Stimulated activated CD4-positive, alpha-beta T cell treated with anti-CD3 and anti-CD28 coated beads, Interleukin-12 subunit alpha, Interleukin-12 subunit beta, amount 100 ng/mL, for 48 hours (primary cell): ENCODE results near the gene METRN.

Experiments used
- DNase-seq, 3 donors: peaks; one replicate each; pipeline ENCODE4 v3.0.0-alpha.2; 2020; ENCODE audit warnings: low read depth in 2 of 3, low spot score in 1 of 3

METRN gene

DNA sequence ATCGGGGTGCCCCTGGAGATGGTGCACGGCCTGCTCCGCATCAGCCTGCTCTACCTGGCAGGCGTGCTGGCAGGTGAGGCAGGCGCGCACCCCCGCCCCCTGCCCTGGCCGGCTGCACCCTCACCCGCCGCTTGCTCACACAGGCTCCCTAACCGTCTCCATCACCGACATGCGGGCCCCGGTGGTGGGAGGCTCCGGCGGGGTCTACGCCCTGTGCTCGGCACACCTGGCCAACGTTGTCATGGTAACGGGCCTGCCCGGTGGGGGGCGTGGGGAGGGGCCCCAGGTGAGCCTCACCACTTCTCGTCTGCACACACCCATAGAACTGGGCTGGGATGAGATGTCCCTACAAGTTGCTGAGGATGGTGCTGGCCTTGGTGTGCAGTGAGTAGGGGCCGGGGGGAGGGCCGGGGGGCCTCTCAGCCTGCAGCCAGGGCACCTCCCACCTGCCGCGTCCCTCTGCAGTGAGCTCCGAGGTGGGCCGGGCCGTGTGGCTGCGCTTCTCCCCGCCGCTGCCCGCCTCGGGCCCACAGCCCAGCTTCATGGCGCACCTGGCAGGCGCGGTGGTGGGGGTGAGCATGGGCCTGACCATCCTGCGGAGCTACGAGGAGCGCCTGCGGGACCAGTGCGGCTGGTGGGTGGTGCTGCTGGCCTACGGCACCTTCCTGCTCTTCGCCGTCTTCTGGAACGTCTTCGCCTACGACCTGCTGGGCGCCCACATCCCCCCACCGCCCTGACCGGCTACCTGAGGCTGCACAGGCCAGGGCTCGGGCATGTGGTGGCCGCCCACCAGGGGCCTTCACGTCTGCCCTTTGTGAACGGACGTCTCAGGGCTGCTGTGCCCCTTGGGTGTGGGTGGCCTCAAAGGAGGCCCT, 37.4 kb upstream of the METRN start:
- no peak for DNase-seq

DNA sequence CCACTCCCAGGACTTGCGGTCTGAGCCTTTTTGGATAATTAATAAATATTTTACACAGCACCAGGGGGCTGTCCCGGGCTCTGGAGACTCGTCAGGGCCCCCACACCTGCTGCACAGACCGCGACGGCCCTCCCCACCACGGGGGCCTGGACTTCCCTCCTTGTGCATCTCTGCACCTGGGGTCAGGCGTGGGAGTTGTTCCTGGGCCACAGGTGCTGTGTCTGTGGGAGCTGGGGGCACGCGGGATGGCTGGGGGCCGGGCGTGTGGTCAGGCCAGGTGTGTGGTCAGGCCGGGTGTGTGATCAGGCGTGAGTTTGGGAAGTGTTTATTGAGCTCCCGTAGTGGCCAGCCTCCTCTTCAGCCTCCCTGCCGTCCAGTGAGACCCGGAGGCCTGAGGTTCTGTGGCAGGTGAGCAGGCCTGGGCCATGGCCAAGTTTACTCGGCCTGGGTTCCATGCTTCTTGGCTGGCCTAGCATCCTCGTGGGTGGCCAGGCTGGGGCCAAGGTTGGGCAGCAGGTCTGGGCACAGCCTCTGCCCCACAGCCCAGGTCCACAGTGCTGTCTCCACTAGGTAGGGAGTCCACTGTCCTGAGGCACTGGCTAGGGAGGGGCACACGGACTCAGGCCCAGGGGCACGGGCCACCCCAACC, 36.6 kb upstream of the METRN start:
- no peak for DNase-seq

GRCh38 chr16:678858-679813, 35.8 kb upstream of the METRN start:
- DNase-seq, result peak in 2 of 3 donors; percentile 32

DNA sequence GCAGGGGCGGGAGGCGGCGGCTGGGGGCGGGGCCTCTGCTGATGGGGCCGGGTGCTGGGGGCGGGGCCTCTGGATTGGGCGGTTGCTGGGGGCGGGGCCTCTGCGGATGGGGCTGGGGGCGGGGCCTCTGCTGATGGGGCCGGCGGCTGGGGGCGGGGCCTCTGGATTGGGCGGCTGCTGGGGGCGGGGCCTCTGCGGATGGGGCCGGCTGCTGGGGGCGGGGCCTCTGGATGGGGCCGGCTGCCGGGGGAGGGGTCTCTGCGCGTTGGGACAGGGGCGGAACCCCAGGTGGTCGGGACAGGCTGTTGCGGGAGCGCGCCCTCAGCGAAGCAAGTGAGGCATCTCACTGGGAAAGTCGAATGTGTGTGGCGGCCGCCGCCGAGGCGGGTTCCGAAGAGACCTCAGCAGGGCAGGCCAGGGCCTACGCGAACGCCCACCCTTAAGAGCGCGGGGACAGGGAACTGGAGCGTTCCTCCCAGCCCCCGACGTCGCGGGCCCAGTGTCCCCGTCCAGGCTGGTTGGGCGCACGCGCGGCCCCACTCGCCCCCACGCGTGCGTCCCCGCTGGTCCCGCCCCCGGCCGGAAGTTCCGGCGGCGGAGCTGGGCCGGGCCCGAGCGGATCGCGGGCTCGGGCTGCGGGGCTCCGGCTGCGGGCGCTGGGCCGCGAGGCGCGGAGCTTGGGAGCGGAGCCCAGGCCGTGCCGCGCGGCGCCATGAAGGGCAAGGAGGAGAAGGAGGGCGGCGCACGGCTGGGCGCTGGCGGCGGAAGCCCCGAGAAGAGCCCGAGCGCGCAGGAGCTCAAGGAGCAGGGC, 34.9 kb upstream of the METRN start, which contains the start of gene STUB1:
TSS of gene STUB1 (plus strand) at position 597 of the 811 bp plus-strand sequence. CDS start at position 713, 116 bp downstream.
- DNase-seq, result peak; percentile 86 to 88 (median 87)

DNA sequence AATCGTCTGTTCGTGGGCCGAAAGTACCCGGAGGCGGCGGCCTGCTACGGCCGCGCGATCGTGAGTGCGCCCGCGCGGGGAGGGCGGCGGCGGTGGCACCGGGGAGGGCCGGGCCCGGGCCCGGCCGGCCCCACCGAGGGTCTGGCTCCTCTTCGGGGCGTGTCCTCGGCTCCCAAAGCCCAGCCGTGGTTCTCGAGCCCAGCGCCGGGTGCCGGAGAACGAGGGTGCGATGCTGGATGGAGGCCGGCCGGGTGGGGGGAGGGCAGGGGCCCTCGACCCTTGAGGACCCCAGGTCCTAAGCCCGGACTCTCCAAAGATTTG, 34.3 kb upstream of the METRN start:
- DNase-seq, result no peak

DNA sequence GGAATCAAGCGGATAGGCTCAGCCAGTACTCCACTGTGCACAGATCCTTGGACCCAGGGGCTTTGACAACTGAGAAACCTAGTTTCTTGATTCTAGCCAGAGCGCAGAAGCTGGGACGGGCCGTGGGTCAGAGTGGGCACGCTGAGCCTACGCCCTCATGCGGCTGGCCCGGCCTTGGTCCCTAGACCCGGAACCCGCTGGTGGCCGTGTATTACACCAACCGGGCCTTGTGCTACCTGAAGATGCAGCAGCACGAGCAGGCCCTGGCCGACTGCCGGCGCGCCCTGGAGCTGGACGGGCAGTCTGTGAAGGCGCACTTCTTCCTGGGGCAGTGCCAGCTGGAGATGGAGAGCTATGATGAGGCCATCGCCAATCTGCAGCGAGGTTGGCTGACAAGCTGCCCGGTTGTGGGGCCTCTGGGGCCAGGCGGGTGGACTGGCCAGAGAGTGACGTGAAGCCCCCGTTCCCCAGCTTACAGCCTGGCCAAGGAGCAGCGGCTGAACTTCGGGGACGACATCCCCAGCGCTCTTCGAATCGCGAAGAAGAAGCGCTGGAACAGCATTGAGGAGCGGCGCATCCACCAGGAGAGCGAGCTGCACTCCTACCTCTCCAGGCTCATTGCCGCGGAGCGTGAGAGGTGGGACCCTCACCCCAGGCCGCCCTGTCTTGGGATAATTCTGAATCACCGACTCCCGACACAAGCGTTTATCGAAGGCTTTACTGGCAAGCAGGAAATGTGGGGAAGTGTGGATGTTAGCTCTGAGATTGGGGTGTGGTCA, 33.8 kb upstream of the METRN start:
- no peak for DNase-seq

GRCh38 chr16:681746-682427, 33.0 kb upstream of the METRN start:
- DNase-seq, result no peak

GRCh38 chr16:682493-683395, 32.2 kb upstream of the METRN start:
- DNase-seq, result no peak

DNA sequence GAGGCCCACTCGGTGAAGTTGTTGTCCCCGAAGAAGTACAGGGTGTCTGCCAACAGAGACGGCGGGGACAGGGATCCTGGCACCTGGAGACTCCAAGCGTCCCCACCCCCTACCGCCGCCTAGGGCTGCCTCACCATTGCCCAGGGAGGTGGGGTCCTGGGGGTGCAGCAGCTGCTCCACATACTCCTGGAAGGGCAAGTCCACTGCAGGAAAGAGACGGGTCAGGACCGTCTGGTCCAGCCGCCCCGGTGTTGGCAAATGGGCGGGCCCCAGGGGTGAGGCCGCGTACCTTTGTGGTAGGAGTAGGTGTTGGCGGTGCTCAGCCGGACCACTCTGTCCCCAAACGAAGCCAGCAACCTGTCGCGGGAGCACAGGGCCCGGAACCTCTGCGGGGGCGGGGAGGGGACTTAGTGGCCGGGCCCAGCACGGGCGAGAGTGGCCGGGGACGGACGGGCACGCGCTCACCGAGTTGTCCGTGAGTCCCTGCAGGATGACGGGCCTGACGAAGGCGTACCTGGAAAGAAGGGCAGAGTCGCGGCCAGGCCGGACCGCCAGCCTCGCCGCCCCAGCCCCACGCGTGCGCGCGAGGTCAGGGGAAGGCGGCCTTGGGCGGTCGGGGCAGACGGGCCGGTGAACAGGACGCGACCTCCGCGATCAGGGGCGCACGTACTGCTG, 31.4 kb upstream of the METRN start:
- no peak for DNase-seq

GRCh38 chr16:684071-684794, 30.7 kb upstream of the METRN start, which contains the start of gene JMJD8:
Gene JMJD8 (minus strand): TSS chr16:684334. CDS start chr16:684319, 15 bp downstream.
- peak; percentile 93 to 98 (median 93) for DNase-seq

GRCh38 chr16:684961-685696, 29.8 kb upstream of the METRN start:
- no peak for DNase-seq

- no peak for DNase-seq
Measured at GRCh38 chr16:685967-686366, 29.0 kb upstream of the METRN start.

DNA sequence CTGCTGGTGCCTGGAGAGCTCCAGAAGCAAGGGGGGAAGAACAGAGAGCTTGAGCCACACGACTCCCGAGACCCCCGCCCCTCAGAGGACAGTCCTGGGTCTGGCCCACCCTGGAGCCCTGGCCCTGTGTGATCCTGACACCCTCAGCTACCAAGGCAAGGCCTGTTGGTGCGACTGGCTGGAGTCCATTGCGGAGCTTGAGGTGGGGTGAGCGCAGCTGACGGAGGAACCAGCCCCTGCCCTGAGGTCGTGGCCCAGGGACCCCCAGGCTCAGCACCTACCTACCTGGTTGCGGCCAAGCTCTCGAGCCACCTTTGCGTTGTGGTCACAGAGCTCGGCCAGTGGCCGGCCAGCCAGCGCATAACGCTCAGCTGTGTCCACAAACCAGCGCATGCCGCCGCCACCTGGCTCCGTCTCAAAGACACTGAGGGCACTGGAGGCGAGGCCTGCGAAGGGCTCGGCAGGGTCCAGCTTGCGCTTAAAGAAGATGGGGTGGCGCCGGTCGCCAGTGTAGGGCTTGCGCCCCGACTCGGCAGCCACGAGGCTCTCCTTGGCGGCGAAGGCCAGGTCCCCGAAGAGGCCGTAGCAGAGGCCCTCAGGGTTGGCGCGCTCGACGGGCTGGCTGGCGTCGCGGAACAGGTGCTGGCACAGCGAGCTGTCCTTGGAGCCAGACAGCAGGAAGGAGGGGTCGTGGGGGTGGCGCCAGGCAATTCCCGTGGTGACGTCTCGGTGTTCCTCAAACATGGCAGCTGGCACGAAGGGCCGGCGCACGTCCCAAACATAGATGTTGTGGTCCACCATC, 28.3 kb upstream of the METRN start:
- no peak for DNase-seq

GRCh38 chr16:687499-687898, 27.4 kb upstream of the METRN start:
- DNase-seq, result no peak

DNA sequence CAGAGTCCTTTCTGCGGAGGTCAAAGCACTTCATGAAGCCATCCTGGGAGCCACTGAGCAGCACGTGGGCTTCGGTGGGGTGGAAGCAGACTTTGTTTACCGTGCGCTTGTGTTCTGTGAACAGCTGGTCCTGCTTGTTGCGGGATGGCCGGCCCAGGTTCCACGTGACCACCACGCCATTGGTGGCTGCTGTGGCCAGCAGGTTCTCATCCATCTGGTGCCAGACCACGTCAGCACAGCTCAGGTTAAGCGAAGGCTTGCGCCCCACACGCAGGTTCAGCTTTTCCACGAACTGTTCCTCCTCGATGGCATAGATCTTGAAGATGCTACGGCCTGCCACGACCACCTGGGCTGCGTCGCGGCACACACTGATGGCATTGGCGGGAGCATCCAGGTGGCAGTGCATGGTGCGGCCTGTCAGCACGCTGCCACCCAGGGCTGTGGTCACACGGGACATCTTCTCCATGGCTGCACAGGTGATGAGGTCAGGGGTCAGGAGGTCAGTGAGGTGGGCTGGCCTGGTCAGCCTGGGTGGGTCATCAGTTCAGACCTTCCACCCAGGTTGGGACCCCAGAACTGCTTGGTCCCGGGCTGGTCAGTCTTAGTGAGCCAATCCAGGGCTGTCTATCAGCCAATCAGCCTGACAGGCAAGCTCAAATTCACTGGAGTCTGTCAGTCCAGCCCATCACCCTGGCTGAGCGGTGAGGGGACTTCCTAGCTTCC, 25.6 kb upstream of the METRN start:
- DNase-seq, result no peak
